Tibial artery (tissue), 4 donors: ENCODE results near the gene GLIPR2.

Experiments
- DNase-seq, 2 donors: peaks; one replicate each; pipeline ENCODE4 v3.0.0-alpha.2; 2019
- H3K27ac ChIP-seq, 2 donors: fragments of 200-600 bp; sonication (generic) in 1 of 2; 1 replicate in 1 of 2; 2 replicates in 1 of 2; pipeline ENCODE4 v1.5.1; 2018 to 2019; ENCODE audit warnings: mild to moderate bottlenecking in 1 of 2
- H3K27me3 ChIP-seq, 2 donors: fragments of 200-600 bp; sonication (generic) in 1 of 2; one replicate each; pipeline versions ENCODE4 v1.5.1 to v1.6.0; 2016 to 2019
- H3K36me3 ChIP-seq, 3 donors: fragments of 200-600 bp; sonication (generic) in 2 of 3; one replicate each; pipeline ENCODE4 v1.5.1; 2016 to 2019; ENCODE audit warnings: mild to moderate bottlenecking in 2 of 3
- H3K4me1 ChIP-seq, 4 donors: fragments of 200-600 bp; sonication (generic) in 2 of 4; 1 replicate in 3 of 4; 2 replicates in 1 of 4; pipeline ENCODE4 v1.5.1; 2016 to 2019
- H3K4me3 ChIP-seq, 2 donors: fragments of 200-600 bp; sonication (generic) in 1 of 2; 1 replicate in 1 of 2; 2 replicates in 1 of 2; pipeline ENCODE4 v1.5.1; 2018 to 2019; ENCODE audit warnings: mild to moderate bottlenecking in 2 of 2
- H3K9me3 ChIP-seq, 3 donors: fragments of 200-600 bp; sonication (generic) in 1 of 3; one replicate each; pipeline ENCODE4 v1.5.1; 2016 to 2019
- CTCF ChIP-seq, 2 experiments: fragments of 200-600 bp in 1 of 2; fragments of 450-650 bp in 1 of 2; IDR thresholded peaks; one replicate each; pipeline ENCODE4 v1.5.1; 2017 to 2019; ENCODE audit warnings: antibody characterized with exemption in 2 of 2, mild to moderate bottlenecking in 1 of 2, moderate library complexity in 1 of 2
- intact Hi-C: fragments of 100-400 bp; cut with DNase I; formaldehyde crosslinking; loops from one replicate; pipeline ENCODE4 v1.15.0; 2023; ENCODE audit warnings: low total_unique reads

GLIPR2 gene

GRCh38 chr9:36137392-36138004 lies 965 bp downstream of the GLIPR2 start:
- Histone ChIP-seq H3K9me3 (no peaks in the 10 kb centered on the region), H3K27ac (peak overlapping the region; percentile 85 to 89), H3K4me1 (peaks cover 0 to 58% (median 32%) of the 10 kb centered on the region in 4 donors), H3K27me3 (no peaks in the 10 kb centered on the region), H3K4me3 (peak overlapping the region; percentile 85 to 97), H3K36me3 (no peaks in the 10 kb centered on the region)
- peak in 1 of 2 donors; percentile 81 for DNase-seq
- TF ChIP-seq CTCF (IDR thresholded peaks at IDR 0.05), result no peak
- intact Hi-C loops, result no loop called here

DNA sequence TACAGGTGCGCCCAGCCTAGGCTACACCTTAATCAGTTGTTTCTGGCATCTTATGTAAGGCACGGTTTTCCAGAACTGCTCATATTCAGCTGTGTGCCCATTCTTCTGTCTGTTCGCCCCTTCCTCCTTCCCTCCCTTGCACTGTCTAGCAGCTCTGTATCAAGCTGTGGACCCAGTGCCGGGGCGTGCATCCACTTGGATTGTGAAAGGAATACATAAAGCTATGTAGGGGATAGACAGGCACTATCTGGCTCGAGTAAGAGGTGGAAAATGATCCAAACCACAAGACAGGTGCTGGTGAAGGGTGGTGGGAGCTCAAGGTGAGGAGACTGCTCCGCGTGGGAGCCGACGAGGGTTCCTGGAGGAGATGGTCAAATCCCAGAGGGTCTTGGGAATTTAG lies 2.0 kb downstream of the GLIPR2 start:
- peaks cover 0 to 67% (median 38%) of the 10 kb centered on the region in 4 donors for H3K4me1 ChIP-seq

GRCh38 chr9:36138901-36139300 lies 2.4 kb downstream of the GLIPR2 start:
- intact Hi-C loops, result no loop called here

More for the DNA sequence above, 2.0 kb downstream of the GLIPR2 start:
- H3K36me3 ChIP-seq, result no peaks in the 10 kb centered on the region
- no peak for DNase-seq
- H3K27ac ChIP-seq, result peak overlapping the region in 1 of 2 donors; percentile 85
- no peaks in the 10 kb centered on the region for H3K9me3 ChIP-seq
- intact Hi-C loops, result no loop called here
- H3K4me3 ChIP-seq, result no peak overlapping the region
- no peak for TF ChIP-seq CTCF (IDR thresholded peaks at IDR 0.05)
- H3K27me3 ChIP-seq, result no peaks in the 10 kb centered on the region

DNA sequence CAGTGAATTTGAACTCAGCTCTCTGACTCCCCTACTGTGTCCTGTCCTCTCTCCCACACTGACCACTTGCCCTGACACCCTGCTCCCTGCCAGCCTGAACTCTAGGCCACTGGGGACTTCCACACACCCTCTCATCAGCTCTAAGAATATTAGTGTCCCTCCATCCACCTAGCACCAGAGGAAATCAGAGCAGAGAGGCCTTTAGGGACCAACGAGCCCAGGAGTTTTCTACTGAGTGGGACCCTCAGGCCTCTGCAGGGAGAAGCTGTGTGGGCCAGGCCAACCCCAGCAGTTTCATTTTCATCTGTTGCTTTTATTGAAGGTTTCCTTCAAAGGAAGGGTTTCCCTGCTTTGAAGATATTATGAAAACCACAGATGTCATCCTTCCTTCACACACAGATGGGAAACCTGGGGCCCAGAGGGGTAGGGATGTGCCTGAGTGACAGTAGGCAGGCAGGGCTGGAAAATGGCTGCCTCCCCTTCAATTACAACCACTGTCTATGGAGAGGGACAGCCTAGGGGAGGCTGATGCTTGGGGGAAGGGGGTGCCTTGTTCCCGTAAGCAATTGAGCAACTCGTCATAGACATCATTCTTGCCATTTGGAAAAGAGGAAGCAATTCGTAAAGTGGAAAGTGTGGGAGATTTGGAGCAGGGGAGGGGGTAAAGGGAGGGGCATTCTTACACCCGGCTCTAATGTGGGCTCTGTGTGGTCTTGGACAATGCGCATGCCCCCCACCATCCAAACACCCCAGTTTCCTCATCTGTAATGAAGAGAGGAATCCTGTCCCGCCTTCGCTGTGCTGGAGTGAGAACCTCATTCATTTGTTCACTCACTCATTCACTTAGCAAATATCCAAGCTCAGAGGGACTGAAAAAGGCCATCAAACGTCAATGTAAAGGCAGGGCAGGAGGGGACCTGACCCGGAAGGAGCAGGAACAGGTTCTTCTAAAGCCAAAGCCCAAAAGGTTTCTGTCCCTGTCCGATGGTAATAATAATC lies 3.9 kb downstream of the GLIPR2 start:
- H3K27me3 ChIP-seq, result no peaks in the 10 kb centered on the region
- TF ChIP-seq CTCF (IDR thresholded peaks at IDR 0.05), result no peak
- intact Hi-C loops, result loop anchor here (2.0 kb wide), 1 partner anchor 26 kb away; no protein-coding TSS in a partner anchor
- no peaks in the 10 kb centered on the region for H3K9me3 ChIP-seq
- H3K27ac ChIP-seq, result peak overlapping the region; percentile 25 to 94
- no peak for DNase-seq
- no peaks in the 10 kb centered on the region for H3K36me3 ChIP-seq
- peaks cover 0 to 70% (median 38%) of the 10 kb centered on the region in 4 donors for H3K4me1 ChIP-seq
- H3K4me3 ChIP-seq, result no peak overlapping the region

More at GRCh38 chr9:36138901-36139300, 2.4 kb downstream of the GLIPR2 start:
- no peak overlapping the region for H3K4me3 ChIP-seq
- H3K4me1 ChIP-seq, result peaks cover 0 to 70% (median 38%) of the 10 kb centered on the region in 4 donors
- H3K36me3 ChIP-seq, result no peaks in the 10 kb centered on the region
- H3K9me3 ChIP-seq, result no peaks in the 10 kb centered on the region
- TF ChIP-seq CTCF (IDR thresholded peaks at IDR 0.05), result no peak
- H3K27ac ChIP-seq, result no peak overlapping the region
- no peaks in the 10 kb centered on the region for H3K27me3 ChIP-seq
- no peak for DNase-seq

- peak overlapping the region; percentile 88 to 94 for H3K27ac ChIP-seq
- no peaks in the 10 kb centered on the region for H3K27me3 ChIP-seq
- peak; percentile 23 to 36 for TF ChIP-seq CTCF (IDR thresholded peaks at IDR 0.05)
- intact Hi-C loops, result loop anchor here (2.0 kb wide), 1 partner anchor 26 kb away; no protein-coding TSS in a partner anchor
- H3K36me3 ChIP-seq, result no peaks in the 10 kb centered on the region
- H3K4me3 ChIP-seq, result no peak overlapping the region
- peaks cover 0 to 63% (median 32%) of the 10 kb centered on the region in 4 donors for H3K4me1 ChIP-seq
- no peak for DNase-seq
- H3K9me3 ChIP-seq, result no peaks in the 10 kb centered on the region
Observed at GRCh38 chr9:36141288-36141687, 4.8 kb downstream of the GLIPR2 start.
